GM23338 (cell line): ENCODE measurements around the gene ULBP2.
"Not testable (repeated sequence)": the region's sequence is repeated elsewhere in the genome, so short reads cannot be mapped to it uniquely, and the experiment has no call there.

ENCODE experiments used
- CTCF ChIP-seq, 2 experiments: fragments of 200-600 bp in 1 of 2; sonication (generic) in 1 of 2; conservative IDR thresholded peaks; 2 replicates each; pipeline versions ENCODE4 v1.5.1 to v1.6.1; 2016 to 2017; ENCODE audit warnings: antibody characterized with exemption in 2 of 2, low read depth in 2 of 2, mild to moderate bottlenecking in 2 of 2, moderate library complexity in 1 of 2
- EZH2 ChIP-seq: fragments of 200-600 bp; sonication (generic); IDR thresholded peaks from one replicate; pipeline ENCODE4 v1.8.0; 2017; ENCODE audit warnings: antibody characterized with exemption, mild to moderate bottlenecking, low read depth; ENCODE audit not compliant: unreplicated experiment
- EZH2phosphoT487 ChIP-seq: fragments of 200-600 bp; sonication (generic); IDR thresholded peaks from one replicate; pipeline ENCODE4 v1.8.1; 2018; ENCODE audit warnings: antibody characterized with exemption; ENCODE audit not compliant: unreplicated experiment
- POLR2AphosphoS5 ChIP-seq: IDR thresholded peaks from 2 replicates; pipeline ENCODE4 v1.6.1; 2016; ENCODE audit warnings: antibody characterized with exemption, low read depth

GRCh38 chr6:149912680-149913079 lies 29.1 kb upstream of the ULBP2 start:
- TF ChIP-seq EZH2; CTCF (conservative IDR thresholded peaks at IDR 0.05; ENCODE audit: low read depth in 2 of 2); EZH2phosphoT487; POLR2AphosphoS5: not testable (repeated sequence)
